HG02981 (cell line): ENCODE measurements around the gene CIAO3.
A peak's percentile ranks its signal among the peaks of the same experiment; 100 is the strongest.

Experiments used
- ATAC-seq: cut with Tn5 transposase; IDR thresholded peaks from one replicate; pipeline ENCODE4 v1.9.1; 2021; ENCODE audit warnings: mild to moderate bottlenecking, moderate library complexity; ENCODE audit not compliant: unreplicated experiment

Gene CIAO3

GRCh38 chr16:679814-680624, 60.8 kb downstream of the CIAO3 start, which contains the start of gene STUB1:
Gene STUB1, plus strand, starts transcription at chr16:680410. Its CDS starts 116 bp downstream, at chr16:680526.
- peak; percentile 33 for ATAC-seq
